ENCODE results near the gene FGGY.

FGGY gene

DNA sequence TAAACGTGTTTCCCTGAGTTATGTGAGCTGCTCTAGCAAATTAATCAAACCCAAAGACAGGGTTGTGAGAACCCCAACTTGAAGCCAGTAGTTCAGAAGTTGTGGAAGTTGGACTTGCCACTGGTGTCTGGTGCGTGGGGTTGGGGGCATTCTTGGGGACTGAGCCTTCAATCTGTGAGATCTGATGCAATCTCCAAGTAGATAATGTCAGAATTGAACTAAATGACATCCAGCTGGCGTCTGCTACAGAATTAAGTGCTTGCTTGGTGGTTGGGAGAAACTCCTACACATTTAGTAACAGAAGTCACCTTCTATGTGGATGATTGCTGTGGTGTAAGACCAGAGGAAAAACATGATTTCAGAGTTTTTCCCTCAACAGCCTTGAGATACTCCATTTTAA is 207.4 kb downstream of the FGGY start:
- Histone ChIP-seq H3K27me3 (no peaks in the 10 kb centered on the region), H3K4me1 (no peaks in the 10 kb centered on the region), H3K9me3 (no peaks in the 10 kb centered on the region; the same call in 1 of the 2 replicates), H3K36me3 (no peaks in the 10 kb centered on the region), H3K4me3 (ENCODE audit: low read depth, low read length) (no peak overlapping the region)
- no peak for TF ChIP-seq CTCF (IDR thresholded peaks at IDR 0.05; ENCODE audit: low read depth, low read length)
- no peak for DNase-seq

DNA sequence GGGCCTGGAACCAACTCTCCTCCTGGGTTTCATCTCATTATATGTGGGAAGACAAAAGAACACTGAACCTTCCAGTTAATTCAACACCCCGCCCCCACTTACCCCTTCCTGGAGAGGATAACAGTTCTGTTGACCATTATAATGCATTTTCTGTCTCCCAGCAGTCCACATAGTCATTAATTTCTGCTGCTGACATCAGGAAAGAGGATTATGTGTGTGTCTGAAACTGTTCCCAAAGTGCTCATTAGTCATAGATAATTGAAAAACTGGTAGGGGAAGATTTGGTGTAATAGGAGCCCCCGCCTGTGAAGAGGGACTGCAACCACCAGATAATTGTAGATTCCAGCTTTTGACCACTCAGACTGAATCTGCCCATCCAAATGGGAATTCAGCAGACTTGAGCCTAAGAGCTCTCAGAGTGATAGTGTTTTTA is 208.7 kb downstream of the FGGY start:
- Histone ChIP-seq H3K36me3 (no peaks in the 10 kb centered on the region), H3K4me1 (no peaks in the 10 kb centered on the region), H3K27me3 (no peaks in the 10 kb centered on the region), H3K4me3 (ENCODE audit: low read depth, low read length) (no peak overlapping the region), H3K9me3 (no peaks in the 10 kb centered on the region; the same call in 1 of the 2 replicates)
- DNase-seq, result peak; percentile 27
- no peak for TF ChIP-seq CTCF (IDR thresholded peaks at IDR 0.05; ENCODE audit: low read depth, low read length)

GRCh38 chr1:59506952-59507351 is 210.1 kb downstream of the FGGY start:
- no peaks in the 10 kb centered on the region for H3K27me3 ChIP-seq
- DNase-seq, result no peak
- H3K36me3 ChIP-seq, result no peaks in the 10 kb centered on the region
- H3K4me3 ChIP-seq (ENCODE audit: low read depth, low read length), result no peak overlapping the region
- TF ChIP-seq CTCF (IDR thresholded peaks at IDR 0.05; ENCODE audit: low read depth, low read length), result no peak
- no peaks in the 10 kb centered on the region for H3K4me1 ChIP-seq
- no peaks in the 10 kb centered on the region; the same call in 1 of the 2 replicates for H3K9me3 ChIP-seq

DNA sequence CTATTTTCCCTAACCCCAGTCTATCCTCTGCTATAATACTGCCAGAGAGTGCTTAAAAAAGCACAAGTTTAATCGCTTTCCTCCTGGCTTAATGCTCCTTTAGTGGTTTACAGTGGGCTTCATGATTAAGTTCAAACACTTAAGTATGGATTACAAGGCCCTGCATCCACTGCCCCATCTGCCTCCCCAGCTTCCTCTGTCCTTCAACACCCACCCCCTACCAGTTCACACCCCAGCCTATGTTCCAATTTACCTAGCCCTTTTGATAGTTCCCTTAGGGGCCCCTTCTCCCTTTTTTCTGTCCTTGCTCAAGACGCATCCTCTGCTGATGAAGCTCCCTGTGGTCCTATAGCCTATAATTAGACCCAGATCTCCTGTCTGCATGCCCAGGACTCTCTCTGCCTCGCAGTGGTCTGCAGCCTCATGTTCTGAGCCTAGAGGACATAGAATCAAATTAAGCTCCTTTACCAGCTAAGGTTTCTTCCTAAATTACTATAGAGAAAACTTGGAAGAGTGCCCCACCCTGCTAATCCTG is 212.5 kb downstream of the FGGY start:
- no peaks in the 10 kb centered on the region for H3K36me3 ChIP-seq
- no peak for DNase-seq
- no peaks in the 10 kb centered on the region for H3K4me1 ChIP-seq
- no peak overlapping the region for H3K4me3 ChIP-seq (ENCODE audit: low read depth, low read length)
- no peaks in the 10 kb centered on the region for H3K27me3 ChIP-seq
- no peaks in the 10 kb centered on the region for H3K9me3 ChIP-seq
- TF ChIP-seq CTCF (IDR thresholded peaks at IDR 0.05; ENCODE audit: low read depth, low read length), result no peak

DNA sequence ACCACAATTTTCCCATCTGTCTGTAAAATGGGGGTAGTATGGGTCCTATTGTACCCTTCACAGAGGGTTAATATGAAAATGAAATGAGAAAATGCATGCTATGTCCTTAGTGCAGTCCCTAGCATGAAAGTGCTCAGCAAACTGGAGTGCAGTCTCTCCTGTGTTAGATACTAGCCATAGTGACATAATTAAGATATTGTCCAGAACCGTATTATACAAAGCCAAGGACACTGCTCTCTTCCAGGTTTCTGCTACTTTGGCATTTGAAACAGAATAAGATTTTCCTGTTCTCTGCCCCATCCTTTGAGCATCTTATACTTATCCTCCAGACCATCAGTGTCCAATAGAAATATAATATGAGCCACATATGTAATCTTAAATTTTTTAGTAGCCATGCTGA is 213.4 kb downstream of the FGGY start:
- Histone ChIP-seq H3K4me3 (ENCODE audit: low read depth, low read length) (no peak overlapping the region), H3K27me3 (no peaks in the 10 kb centered on the region), H3K4me1 (no peaks in the 10 kb centered on the region), H3K9me3 (no peaks in the 10 kb centered on the region), H3K36me3 (no peaks in the 10 kb centered on the region)
- no peak for TF ChIP-seq CTCF (IDR thresholded peaks at IDR 0.05; ENCODE audit: low read depth, low read length)
- no peak for DNase-seq

GRCh38 chr1:59511476-59512465 is 214.9 kb downstream of the FGGY start:
- H3K4me3 ChIP-seq (ENCODE audit: low read depth, low read length), result no peak overlapping the region
- no peak for DNase-seq
- H3K9me3 ChIP-seq, result no peaks in the 10 kb centered on the region
- no peaks in the 10 kb centered on the region for H3K4me1 ChIP-seq
- H3K36me3 ChIP-seq, result no peaks in the 10 kb centered on the region
- TF ChIP-seq CTCF (IDR thresholded peaks at IDR 0.05; ENCODE audit: low read depth, low read length), result no peak
- no peaks in the 10 kb centered on the region for H3K27me3 ChIP-seq
